Natural killer cell treated with Interleukin-12 subunit alpha and Interleukin-12 subunit beta and Interleukin-15 and Interleukin-18, amount 100 ng/mL, for 72 hours (primary cell): Measurements from ENCODE around the gene TBC1D17. TPM values are rescaled to one million over a fixed set of nuclear protein-coding genes. Genes with fewer than 3 reads are reported as not detected.

Source experiments
- ATAC-seq, 2 donors: fragments of 150-1000 bp; cut with Tn5 transposase in 1 of 2; sonication (Bioruptor Pico), chemical (Tn5 transposase) in 1 of 2; 2 replicates each; pipeline ENCODE4 v1.10.0; 2021
- DNase-seq: peaks from one replicate; pipeline ENCODE4 v3.0.0; 2022; ENCODE audit warnings: low spot score
- H3K27ac Mint-ChIP-seq, 2 donors: 1 replicate in 1 of 2; 2 replicates in 1 of 2; pipeline ENCODE4 v1.8.0; 2022; ENCODE audit warnings: mixed read lengths in 2 of 2, mild to moderate bottlenecking in 1 of 2, moderate library complexity in 1 of 2
- H3K27me3 Mint-ChIP-seq, 2 donors: 1 replicate in 1 of 2; 2 replicates in 1 of 2; pipeline ENCODE4 v1.8.0; 2022; ENCODE audit warnings: mixed read lengths in 2 of 2
- H3K36me3 Mint-ChIP-seq: one replicate; pipeline ENCODE4 v1.8.0; 2022; ENCODE audit warnings: mixed read lengths
- H3K4me1 Mint-ChIP-seq, 2 donors: 1 replicate in 1 of 2; 2 replicates in 1 of 2; pipeline ENCODE4 v1.8.0; 2022; ENCODE audit warnings: low read depth in 2 of 2, mixed read lengths in 2 of 2, mild to moderate bottlenecking in 1 of 2
- H3K4me3 Mint-ChIP-seq: one replicate; pipeline ENCODE4 v1.8.0; 2022; ENCODE audit warnings: mixed read lengths
- H3K9me3 Mint-ChIP-seq: 2 replicates; pipeline ENCODE4 v1.8.0; 2022; ENCODE audit warnings: mixed read lengths
- total RNA-seq, 2 donors: library from RNA; stranded (reverse); gene quantifications; one replicate each; pipeline ENCODE4 v1.2.3, GENCODE V29; 2022

Gene TBC1D17
- total RNA-seq, 2 donors from 2014 or later: 26.0 to 34.0 TPM

DNA sequence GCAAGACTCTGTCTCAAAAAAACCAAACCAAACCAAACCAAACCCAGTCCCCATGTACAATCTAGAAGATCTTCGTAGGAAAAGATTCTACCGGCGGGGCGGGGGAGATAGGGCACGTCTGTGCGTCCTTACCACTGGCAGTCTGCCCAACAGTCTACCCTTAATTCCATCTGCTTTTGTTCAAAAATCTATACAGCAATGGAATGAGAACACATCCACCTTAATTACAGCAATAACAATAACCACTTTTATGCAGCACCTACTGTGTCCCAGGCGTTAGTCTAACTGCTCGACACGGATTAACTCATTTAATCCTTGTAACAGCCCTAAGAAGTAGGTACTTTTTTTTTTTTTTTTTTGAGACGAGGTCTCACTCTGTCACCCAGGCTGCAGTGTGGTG lies 49.0 kb downstream of the TBC1D17 start:
- no peak for DNase-seq
- Mint-ChIP-seq H3K4me3 (peak overlapping the region; percentile 32), H3K36me3 (peaks cover 24% of the 10 kb centered on the region), H3K9me3 (no peaks in the 10 kb centered on the region), H3K27ac (no peak overlapping the region), H3K27me3 (no peaks in the 10 kb centered on the region), H3K4me1 (peaks cover 58 to 61% of the 10 kb centered on the region in 2 donors)
- ATAC-seq: no peak

DNA sequence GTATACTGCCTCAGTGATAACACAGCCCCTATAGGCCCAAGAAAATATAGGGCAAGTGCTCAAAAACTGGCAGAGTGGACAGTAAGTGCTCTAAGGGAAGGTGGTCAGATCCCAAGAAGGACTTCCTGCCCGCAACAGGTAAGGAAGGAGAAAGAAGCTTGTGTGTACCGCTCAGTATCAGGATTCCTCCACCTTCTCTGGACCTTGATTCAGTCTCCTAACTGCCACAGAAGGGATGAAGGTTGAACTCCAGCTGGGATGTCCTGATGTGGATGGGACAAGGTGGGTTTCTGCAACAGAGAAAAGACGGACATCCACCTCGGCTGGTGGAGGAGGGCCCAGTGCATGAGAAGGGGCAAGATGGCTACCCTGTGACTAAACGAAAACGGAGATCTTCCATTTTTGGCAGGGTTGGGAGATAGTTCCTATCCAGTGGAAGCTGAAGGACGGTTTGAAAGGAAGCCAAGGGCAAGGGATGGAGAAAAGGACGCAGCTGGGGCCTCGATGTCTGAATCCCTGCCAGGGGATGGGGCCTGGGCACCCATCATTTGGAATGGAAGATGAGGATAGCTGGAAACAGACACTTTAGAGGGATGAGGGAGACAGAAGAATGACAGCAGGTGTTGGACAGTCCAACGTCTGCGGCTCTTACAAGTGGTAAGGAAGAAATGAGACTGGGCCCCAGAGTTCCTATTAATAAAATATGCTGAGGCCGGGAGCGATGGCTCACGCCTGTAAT lies 50.2 kb downstream of the TBC1D17 start:
- no peaks in the 10 kb centered on the region for H3K27me3 Mint-ChIP-seq
- DNase-seq (no peak), ATAC-seq (no peak)
- peaks cover 4% of the 10 kb centered on the region for H3K9me3 Mint-ChIP-seq
- H3K4me3 Mint-ChIP-seq: peak overlapping the region; percentile 97
- peak overlapping the region; percentile 89 to 93 for H3K27ac Mint-ChIP-seq
- H3K36me3 Mint-ChIP-seq: peaks cover 24% of the 10 kb centered on the region
- H3K4me1 Mint-ChIP-seq: peaks cover 58 to 63% of the 10 kb centered on the region in 2 donors

DNA sequence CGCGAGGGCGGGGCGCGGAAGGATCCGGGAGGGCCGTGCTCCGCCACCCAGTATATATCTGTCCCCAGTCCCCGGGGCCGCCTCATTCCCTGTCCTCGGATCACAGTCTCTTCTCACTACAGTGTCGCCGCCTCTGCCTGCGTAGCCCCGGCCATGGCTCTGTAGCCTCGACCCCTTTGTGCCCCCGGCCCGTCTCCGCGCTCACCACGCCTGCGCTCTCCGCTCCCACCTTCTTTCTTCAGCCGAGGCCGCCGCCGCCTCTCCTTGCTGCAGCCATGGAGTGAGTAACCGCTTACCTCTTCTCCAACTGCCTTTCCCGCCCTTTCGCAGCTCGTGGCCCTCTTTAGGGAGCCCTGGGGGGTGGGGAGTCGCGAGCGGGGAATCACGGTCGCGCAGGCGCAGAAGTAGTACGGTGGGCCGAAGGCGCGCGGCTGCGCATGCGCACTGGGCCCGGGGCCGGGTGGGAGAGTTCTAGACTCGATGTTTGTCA lies 51.7 kb downstream of the TBC1D17 start, which contains the start of the genes ATF5 and NUP62:
Gene ATF5, plus strand, starts transcription at position 85 of the 490 bp plus-strand sequence. CDS start 1,646 bp downstream, outside the sequence.
Gene NUP62, minus strand, starts transcription at position 384 of the 490 bp plus-strand sequence. CDS start 19,697 bp downstream, outside the sequence.
- H3K4me1 Mint-ChIP-seq: peaks cover 64 to 67% of the 10 kb centered on the region in 2 donors
- peaks cover 24% of the 10 kb centered on the region for H3K36me3 Mint-ChIP-seq
- H3K9me3 Mint-ChIP-seq: peaks cover 4% of the 10 kb centered on the region

DNA sequence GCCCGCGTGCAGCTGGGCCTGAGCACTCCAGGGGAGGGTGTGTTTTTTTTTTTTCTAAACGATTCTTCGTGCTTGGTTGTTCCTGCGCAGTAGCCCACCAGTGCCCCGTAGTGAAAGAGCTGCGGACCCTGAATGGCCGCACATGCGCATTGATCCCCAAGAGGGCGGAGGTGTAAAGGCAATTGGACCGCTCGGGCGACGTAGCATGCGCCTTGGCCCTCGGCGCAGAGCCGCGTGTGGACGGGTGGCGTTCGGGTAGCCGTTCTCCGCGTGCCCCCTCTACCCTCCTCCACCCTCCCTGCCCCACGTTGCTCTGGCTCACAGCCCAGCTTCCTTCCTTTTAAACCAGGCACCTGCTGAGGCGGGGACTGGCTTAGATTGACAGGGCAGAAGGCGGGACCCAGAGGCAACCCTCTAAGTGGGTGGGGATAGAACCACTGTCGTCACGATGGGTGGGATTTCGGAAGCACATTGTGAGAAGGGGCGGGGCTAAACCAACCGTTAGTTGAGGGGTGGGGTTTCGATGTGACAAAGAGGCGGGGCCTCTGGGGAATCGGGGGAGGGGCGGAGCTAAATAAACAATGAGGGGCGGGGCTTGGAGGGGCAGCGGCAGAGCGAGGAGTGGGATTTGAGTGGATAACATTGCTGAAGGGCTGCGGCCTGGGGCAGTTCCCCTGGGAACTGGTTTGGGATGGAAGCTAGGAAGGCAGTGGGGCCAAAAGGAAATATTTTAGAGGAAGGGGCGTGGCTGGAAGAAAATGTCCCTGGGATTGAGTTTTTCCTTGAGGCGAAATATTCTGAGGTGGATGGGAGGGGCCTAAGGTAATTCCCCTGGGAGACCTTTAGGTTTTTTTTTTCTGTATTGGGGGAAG lies 52.3 kb downstream of the TBC1D17 start:
- peak; percentile 92 to 93 for ATAC-seq
- DNase-seq: peak; percentile 92
- Mint-ChIP-seq H3K4me3 (peak overlapping the region; percentile 97), H3K4me1 (peaks cover 64 to 67% of the 10 kb centered on the region in 2 donors), H3K27ac (peak overlapping the region; percentile 89 to 93), H3K27me3 (no peaks in the 10 kb centered on the region), H3K9me3 (peaks cover 4% of the 10 kb centered on the region), H3K36me3 (peaks cover 24% of the 10 kb centered on the region)

More for the DNA sequence above, 51.7 kb downstream of the TBC1D17 start, which contains the start of the genes ATF5 and NUP62:
- Mint-ChIP-seq H3K27ac (peak within 1 kb of the TSS; percentile 89 to 93), H3K4me3 (peak within 1 kb of the TSS; percentile 97), H3K27me3 (no peaks in the 10 kb centered on the region)
- peak; percentile 91 for DNase-seq
- peak; percentile 71 to 73 for ATAC-seq

DNA sequence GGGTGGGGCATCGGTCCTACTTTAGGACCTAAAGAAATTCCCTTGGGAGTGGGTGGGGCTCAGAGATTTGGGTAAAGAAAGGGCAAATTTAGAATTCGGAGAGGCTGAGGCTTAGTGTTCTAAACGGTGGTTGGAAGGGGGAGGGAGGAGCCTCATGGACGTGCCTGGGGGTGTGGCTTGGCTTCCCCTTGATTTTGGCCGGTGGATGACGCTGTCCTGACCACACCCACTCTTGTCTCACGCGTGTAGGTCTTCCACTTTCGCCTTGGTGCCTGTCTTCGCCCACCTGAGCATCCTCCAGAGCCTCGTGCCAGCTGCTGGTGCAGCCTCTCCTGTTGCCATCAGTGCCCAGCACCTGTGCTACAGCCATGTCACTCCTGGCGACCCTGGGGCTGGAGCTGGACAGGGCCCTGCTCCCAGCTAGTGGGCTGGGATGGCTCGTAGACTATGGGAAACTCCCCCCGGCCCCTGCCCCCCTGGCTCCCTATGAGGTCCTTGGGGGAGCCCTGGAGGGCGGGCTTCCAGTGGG lies 53.0 kb downstream of the TBC1D17 start:
- Mint-ChIP-seq H3K4me1 (peaks cover 61 to 64% of the 10 kb centered on the region in 2 donors), H3K36me3 (peaks cover 21% of the 10 kb centered on the region), H3K27me3 (no peaks in the 10 kb centered on the region), H3K9me3 (peaks cover 4% of the 10 kb centered on the region), H3K27ac (peak overlapping the region; percentile 89 to 93), H3K4me3 (peak overlapping the region; percentile 97)
- ATAC-seq (no peak), DNase-seq (peak; percentile 55)

DNA sequence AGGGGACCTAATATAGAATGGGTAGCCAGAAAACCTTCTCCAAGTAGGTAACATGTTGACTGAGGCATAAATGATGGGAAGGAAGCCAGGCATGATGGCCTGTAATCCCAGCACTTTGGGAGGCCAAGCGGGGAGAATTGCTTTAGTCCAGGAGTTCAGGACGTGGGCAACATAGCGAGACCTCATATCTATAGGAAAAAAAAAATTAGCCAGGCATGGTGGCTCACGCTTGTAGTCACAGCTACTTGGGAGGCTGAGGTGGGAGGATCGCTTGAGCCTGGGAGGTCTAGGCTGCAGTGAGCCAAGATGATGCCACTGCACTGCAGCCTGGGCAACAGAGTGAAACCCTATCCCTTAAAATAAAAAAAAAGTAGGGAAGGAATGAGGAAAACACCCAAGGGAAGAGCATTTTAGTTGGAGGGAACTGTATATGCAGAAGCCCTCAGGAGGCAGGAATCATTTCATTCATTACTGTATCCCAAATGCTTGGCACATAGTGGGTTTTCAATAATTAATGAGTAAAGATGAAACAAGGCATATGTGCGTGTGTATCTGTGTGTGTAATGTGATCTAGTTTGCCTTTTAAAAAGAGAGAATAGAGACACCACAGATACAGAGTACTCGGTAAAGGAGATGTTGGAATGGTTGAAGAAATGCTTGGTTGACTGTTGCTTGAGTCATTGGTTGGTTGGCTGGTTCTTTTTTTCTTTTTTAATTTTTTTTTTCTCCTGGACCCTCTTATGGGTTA lies 54.0 kb downstream of the TBC1D17 start:
- ATAC-seq: no peak
- Mint-ChIP-seq H3K4me3 (peak overlapping the region; percentile 64), H3K4me1 (peaks cover 60 to 61% of the 10 kb centered on the region in 2 donors), H3K36me3 (peaks cover 20% of the 10 kb centered on the region), H3K9me3 (peaks cover 4% of the 10 kb centered on the region), H3K27ac (peak overlapping the region in 1 of 2 donors; percentile 93), H3K27me3 (no peaks in the 10 kb centered on the region)
- no peak for DNase-seq

DNA sequence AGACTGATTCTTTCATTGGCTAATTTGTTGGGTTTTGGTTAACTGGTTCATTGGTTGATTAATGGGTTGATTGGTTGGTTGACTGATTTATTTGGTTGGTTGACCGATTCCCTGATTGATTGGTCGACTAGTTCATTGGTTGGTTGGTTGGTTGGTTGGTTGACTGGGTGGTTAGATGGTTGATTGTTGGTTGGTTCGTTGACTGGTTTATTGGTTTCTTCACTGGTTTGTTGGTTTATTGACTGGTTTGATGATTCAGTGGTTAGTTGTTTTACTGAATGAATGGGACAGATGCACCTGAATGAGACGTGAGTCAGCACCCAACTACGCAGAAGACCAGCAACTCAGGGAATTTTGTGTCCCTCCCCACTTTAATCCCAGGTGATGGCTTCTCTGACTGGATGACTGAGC lies 54.5 kb downstream of the TBC1D17 start:
- Mint-ChIP-seq H3K36me3 (peaks cover 20% of the 10 kb centered on the region), H3K4me1 (peaks cover 58 to 60% of the 10 kb centered on the region in 2 donors), H3K4me3 (peak overlapping the region; percentile 64), H3K9me3 (peaks cover 4% of the 10 kb centered on the region), H3K27ac (peak overlapping the region in 1 of 2 donors; percentile 93), H3K27me3 (no peaks in the 10 kb centered on the region)
- DNase-seq: no peak
- no peak for ATAC-seq

DNA sequence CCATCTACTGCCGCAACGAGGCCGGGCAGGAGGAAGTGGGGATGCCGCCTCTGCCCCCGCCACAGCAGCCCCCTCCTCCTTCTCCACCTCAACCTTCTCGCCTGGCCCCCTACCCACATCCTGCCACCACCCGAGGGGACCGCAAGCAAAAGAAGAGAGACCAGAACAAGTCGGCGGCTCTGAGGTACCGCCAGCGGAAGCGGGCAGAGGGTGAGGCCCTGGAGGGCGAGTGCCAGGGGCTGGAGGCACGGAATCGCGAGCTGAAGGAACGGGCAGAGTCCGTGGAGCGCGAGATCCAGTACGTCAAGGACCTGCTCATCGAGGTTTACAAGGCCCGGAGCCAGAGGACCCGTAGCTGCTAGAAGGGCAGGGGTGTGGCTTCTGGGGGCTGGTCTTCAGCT lies 55.2 kb downstream of the TBC1D17 start:
- ATAC-seq (no peak), DNase-seq (peak; percentile 73)
- peaks cover 52 to 55% of the 10 kb centered on the region in 2 donors for H3K4me1 Mint-ChIP-seq
- H3K9me3 Mint-ChIP-seq: peaks cover 4% of the 10 kb centered on the region
- peak overlapping the region; percentile 32 for H3K4me3 Mint-ChIP-seq
- H3K36me3 Mint-ChIP-seq: peaks cover 16% of the 10 kb centered on the region
- H3K27me3 Mint-ChIP-seq: no peaks in the 10 kb centered on the region
- H3K27ac Mint-ChIP-seq: peak overlapping the region in 1 of 2 donors; percentile 93

DNA sequence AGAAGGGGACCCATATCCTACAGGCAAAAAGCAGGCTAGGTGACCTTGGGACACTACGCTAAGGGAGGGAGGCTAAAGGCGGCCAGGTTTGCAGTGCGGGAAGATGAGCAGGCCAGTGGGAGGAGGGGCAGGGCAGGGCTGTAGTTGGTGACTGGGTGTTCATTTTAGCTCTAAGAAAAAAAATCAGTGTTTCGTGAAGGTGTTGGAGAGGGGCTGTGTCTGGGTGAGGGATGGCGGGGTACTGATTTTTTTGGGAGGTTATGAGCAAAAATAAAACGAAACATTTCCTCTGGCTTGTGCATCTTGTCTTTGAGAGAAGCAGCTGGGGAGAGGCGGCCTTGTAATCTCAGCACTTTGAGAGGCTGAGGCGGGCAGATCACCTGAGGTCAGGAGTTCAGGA lies 56.1 kb downstream of the TBC1D17 start:
- H3K4me1 Mint-ChIP-seq: peaks cover 45 to 49% of the 10 kb centered on the region in 2 donors
- H3K4me3 Mint-ChIP-seq: peak overlapping the region; percentile 82
- peaks cover 9% of the 10 kb centered on the region for H3K36me3 Mint-ChIP-seq
- no peaks in the 10 kb centered on the region for H3K27me3 Mint-ChIP-seq
- DNase-seq: no peak
- peaks cover 4% of the 10 kb centered on the region for H3K9me3 Mint-ChIP-seq
- H3K27ac Mint-ChIP-seq: peak overlapping the region; percentile 44 to 93
- no peak for ATAC-seq

DNA sequence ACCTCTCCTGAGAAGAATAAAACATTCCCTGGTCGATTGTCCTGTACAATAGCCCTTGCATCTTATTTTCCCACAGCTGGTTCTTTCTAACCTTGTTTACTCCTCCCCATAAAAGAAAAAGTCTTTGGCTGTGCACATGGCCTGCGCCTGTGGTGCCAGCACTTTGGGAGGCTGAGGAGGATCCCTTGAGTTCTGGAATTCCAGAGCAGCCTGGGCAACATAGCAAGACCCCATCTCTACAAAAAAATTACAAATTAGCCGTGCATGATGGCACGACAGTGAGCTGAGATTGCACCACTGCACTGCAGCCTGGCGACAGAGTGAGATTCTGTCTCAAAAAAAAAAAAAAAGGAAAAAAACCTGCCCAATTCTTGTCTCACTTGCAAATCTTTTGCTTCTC lies 59.0 kb downstream of the TBC1D17 start:
- Mint-ChIP-seq H3K4me3 (no peak overlapping the region), H3K27me3 (peaks cover 0 to 3% of the 10 kb centered on the region in 2 donors), H3K36me3 (no peaks in the 10 kb centered on the region), H3K27ac (no peak overlapping the region), H3K4me1 (peaks cover 17 to 32% of the 10 kb centered on the region in 2 donors), H3K9me3 (peaks cover 4% of the 10 kb centered on the region)
- ATAC-seq (no peak), DNase-seq (peak; percentile 16)

DNA sequence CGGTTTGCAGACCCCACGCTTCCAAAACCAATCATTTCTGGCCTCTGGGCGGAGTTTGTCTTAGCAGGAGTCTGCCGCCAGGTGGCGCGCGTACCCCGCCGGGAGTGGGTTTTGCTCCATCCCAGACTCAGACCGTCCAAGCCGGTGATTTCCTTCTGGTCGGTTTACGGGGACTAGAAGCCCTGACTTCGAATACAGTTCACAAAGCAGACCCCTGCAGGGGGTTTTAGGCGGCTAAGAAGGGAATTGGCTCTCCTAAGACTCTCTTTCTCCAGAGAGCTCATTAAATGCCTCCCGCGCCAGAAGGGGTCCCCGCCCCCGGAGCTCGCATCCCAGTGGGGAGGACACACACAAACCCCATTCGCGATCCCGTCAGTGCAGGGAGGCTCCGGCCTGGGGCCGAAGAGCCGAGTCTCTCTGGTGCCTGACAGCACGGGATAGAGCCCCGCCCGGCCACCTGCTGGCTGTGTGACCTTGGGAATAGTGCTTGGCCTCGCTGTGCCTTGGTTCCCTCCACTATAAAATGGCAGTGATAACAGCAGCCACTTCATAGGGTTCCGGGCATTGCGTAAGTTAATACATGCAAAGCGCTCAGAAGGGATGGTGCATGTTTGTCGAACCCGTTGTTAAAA lies 60.4 kb downstream of the TBC1D17 start:
- Mint-ChIP-seq H3K4me1 (peaks cover 7 to 21% of the 10 kb centered on the region in 2 donors), H3K9me3 (no peaks in the 10 kb centered on the region), H3K36me3 (no peaks in the 10 kb centered on the region), H3K4me3 (no peak overlapping the region), H3K27ac (no peak overlapping the region), H3K27me3 (peaks cover 0 to 5% of the 10 kb centered on the region in 2 donors)
- ATAC-seq: peak; percentile 81 to 86
- DNase-seq: peak; percentile 84
